ENCODE measurements around the gene DNASE1L1. TPM values are rescaled to one million over a fixed set of nuclear protein-coding genes. Genes with fewer than 3 reads are reported as not detected.
A peak's percentile ranks its signal among the peaks of the same experiment; 100 is the strongest.
"Not testable (repeated sequence)": the region's sequence is repeated elsewhere in the genome, so short reads cannot be mapped to it uniquely, and the experiment has no call there.

DNASE1L1 gene
- total RNA-seq, 4 donors from 2014 or later: 15.9 to 156 (median 36.9) TPM

GRCh38 chrX:154401045-154401799, 7.8 kb downstream of the DNASE1L1 start:
- 46% methylated on average over 6 of the region's 6 CpGs; no CpG with 5 or more reads in 1 of the 2 donors for WGBS, 2 donors (ENCODE audit: low coverage in 1 of 2)
- H3K4me3 ChIP-seq: no peak overlapping the region
- H3K36me3 ChIP-seq: peaks cover 0 to 10% (median 0%) of the 10 kb centered on the region in 4 donors
- TF ChIP-seq EP300 (IDR thresholded peaks at IDR 0.05; ENCODE audit: low read depth) (no peak), POLR2A (IDR thresholded peaks at IDR 0.05) (no peak), CTCF (IDR thresholded peaks at IDR 0.05) (no peak), POLR2AphosphoS5 (IDR thresholded peaks at IDR 0.05) (peak in 1 of 3 donors; percentile 30)
- DNase-seq: no peak
- H3K9me3 ChIP-seq: no peaks in the 10 kb centered on the region
- intact Hi-C loops (cut with DNase I; ENCODE audit: low total_unique reads): no loop called here
- no peaks in the 10 kb centered on the region for H3K27me3 ChIP-seq
- in situ Hi-C loops (cut with MboI; ENCODE audit: low pct_ligation_motif_present in 1 of 4, low pct_unique_long_range_greater_than_20kb in 1 of 4, low sequenced_read_pairs in 3 of 4): loop anchor here in 3 of 4 donors (25.0 kb wide), 1 partner anchor 136 kb away; the partner anchor contains the start of genes G6PD (in 3 of the 3) and IKBKG (in 3 of the 3)
- H3K27ac ChIP-seq: peak overlapping the region in 1 of 4 donors; percentile 97
- H3K4me1 ChIP-seq: peaks cover 0 to 20% (median 8%) of the 10 kb centered on the region in 4 donors

- WGBS, 2 donors (ENCODE audit: low coverage in 1 of 2): 77% methylated on average over 6 of the region's 6 CpGs; no CpG with 5 or more reads in 1 of the 2 donors
- peak overlapping the region; percentile 97 to 99 (median 98) for H3K27ac ChIP-seq
- H3K9me3 ChIP-seq; intact Hi-C loops (cut with DNase I; ENCODE audit: low total_unique reads); H3K27me3 ChIP-seq; DNase-seq: not testable (repeated sequence)
- H3K4me1 ChIP-seq: peaks cover 0 to 20% (median 8%) of the 10 kb centered on the region in 4 donors
- in situ Hi-C loops (cut with MboI; ENCODE audit: low pct_ligation_motif_present in 1 of 4, low pct_unique_long_range_greater_than_20kb in 1 of 4, low sequenced_read_pairs in 3 of 4): loop anchor here in 3 of 4 donors (25.0 kb wide), 1 partner anchor 137 kb away; the partner anchor contains the start of genes G6PD (in 3 of the 3) and IKBKG (in 3 of the 3)
- peaks cover 0 to 10% (median 0%) of the 10 kb centered on the region in 4 donors for H3K36me3 ChIP-seq
- H3K4me3 ChIP-seq: peak overlapping the region in 1 of 4 donors; percentile 84
Observed at GRCh38 chrX:154400369-154400817, 8.7 kb downstream of the DNASE1L1 start.

- in situ Hi-C loops (cut with MboI; ENCODE audit: low pct_ligation_motif_present in 1 of 4, low pct_unique_long_range_greater_than_20kb in 1 of 4, low sequenced_read_pairs in 3 of 4): loop anchor here in 3 of 4 donors (25.0 kb wide), 1 partner anchor 138 kb away; the partner anchor contains the start of genes G6PD (in 3 of the 3) and IKBKG (in 3 of the 3)
Observed at GRCh38 chrX:154399527-154400368, 9.3 kb downstream of the DNASE1L1 start.

More at GRCh38 chrX:154399527-154400368, 9.3 kb downstream of the DNASE1L1 start:
- Histone ChIP-seq H3K27me3 (no peaks in the 10 kb centered on the region), H3K27ac (peak overlapping the region; percentile 97 to 99 (median 98)), H3K4me3 (peak overlapping the region; percentile 60 to 84 (median 67)), H3K4me1 (peaks cover 0 to 20% (median 8%) of the 10 kb centered on the region in 4 donors), H3K9me3 (no peaks in the 10 kb centered on the region), H3K36me3 (peaks cover 0 to 10% (median 0%) of the 10 kb centered on the region in 4 donors)
- intact Hi-C loops (cut with DNase I; ENCODE audit: low total_unique reads): loop anchor here (5.0 kb wide), 1 partner anchor 47 kb away; no protein-coding TSS in a partner anchor
- WGBS, 2 donors (ENCODE audit: low coverage in 1 of 2): 0 to 65% methylated on average over 1 to 14 of the region's 14 CpGs
- no peak for DNase-seq
- no peak for TF ChIP-seq CTCF (IDR thresholded peaks at IDR 0.05)
- TF ChIP-seq POLR2A (IDR thresholded peaks at IDR 0.05): no peak
- no peak for TF ChIP-seq POLR2AphosphoS5 (IDR thresholded peaks at IDR 0.05)
- no peak for TF ChIP-seq EP300 (IDR thresholded peaks at IDR 0.05; ENCODE audit: low read depth)

Data from transverse colon (tissue), 4 donors.